Stimulated activated CD8-positive, alpha-beta memory T cell treated with anti-CD3 and anti-CD28 coated beads, Interleukin-7, amount 100 ng/mL, for 24 hours (primary cell): Measurements from ENCODE around the gene CEACAM16.

Experiments used
- DNase-seq: peaks from one replicate; pipeline ENCODE4 v3.0.0-alpha.2; 2020; ENCODE audit warnings: low read depth

The CEACAM16 gene

GRCh38 chr19:44725251-44725650 lies 26.3 kb downstream of the CEACAM16 start:
- DNase-seq = no peak

DNA sequence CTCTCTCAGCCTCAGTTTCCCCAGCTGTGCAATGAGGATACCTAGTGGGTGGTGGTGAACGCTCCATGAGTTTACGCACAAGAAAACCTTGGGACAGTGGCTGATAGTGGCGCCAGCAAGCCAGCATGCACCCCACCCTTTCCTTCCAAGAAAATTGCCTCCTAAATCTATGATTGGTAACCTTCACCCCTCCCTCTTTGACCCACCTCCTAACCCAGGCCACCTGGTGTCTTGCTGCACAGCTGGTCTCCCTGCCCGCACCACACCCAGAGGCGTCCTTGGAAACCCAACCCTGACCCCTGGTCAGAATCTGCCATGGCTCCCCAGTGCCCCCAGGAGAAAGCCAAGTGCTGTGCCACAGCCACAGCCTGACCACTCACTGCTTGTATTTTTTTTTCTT lies 26.7 kb downstream of the CEACAM16 start:
- DNase-seq = no peak

- no peak for DNase-seq
These were observed 27.5 kb downstream of the CEACAM16 start for GRCh38 chr19:44726465-44726864.

DNA sequence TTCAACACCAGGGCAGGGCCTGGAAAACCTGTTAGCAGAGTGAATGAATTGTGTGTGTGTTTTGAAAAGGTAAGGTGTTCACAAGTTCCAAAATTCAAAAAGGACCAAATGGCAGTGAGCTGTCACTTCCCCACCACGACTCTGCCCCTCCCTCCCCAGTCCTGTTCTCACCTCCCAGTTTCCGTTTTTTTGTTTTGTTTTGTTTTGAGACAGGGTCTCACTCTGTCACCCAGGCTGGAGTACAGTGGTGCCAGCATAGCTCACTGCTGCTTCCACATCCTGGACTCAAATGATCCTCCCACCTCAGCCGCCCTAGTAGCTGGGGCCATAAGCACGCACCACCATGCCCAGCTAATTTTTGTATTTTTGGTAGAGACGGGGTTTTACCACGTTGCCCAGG lies 29.2 kb downstream of the CEACAM16 start:
- DNase-seq = no peak

GRCh38 chr19:44729516-44730033 lies 30.6 kb downstream of the CEACAM16 start:
- no peak for DNase-seq

DNA sequence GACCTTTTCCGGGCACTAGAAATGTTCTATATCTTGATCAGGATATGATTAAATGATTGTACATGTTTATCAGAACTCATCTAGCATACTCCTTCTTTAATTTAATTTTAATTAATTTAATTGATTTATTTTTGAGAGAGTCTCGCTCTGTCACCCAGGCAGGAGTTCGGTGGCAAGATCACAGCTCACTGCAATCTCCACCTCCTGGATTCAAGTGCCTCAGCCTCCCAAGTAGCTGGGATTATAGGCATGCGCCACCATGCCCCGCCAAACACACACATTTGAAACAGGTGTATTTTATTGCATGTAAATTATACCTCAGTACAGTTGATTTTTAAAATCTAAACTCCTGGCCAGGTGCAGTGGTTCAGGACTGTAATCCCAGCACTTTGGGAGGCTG lies 32.1 kb downstream of the CEACAM16 start:
- no peak for DNase-seq

DNA sequence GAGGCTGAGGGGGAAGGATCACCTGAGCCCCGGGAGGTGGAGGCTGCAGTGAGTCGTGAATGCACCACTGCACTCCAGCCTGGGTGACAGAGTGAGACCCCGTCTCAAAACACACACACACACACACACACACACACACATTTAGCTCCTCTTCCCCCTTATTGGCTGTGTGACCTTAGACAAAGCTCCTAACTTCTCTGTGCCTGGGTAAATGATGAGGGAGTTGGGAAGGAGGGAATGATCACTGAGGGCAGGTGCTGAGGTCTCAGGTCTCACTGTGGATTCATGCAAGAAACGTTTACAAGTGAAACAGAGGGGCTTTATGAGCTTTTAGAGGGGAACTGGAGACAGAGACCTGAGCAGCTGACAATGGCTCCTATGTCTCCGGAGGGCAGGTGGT lies 32.7 kb downstream of the CEACAM16 start:
- no peak for DNase-seq

DNA sequence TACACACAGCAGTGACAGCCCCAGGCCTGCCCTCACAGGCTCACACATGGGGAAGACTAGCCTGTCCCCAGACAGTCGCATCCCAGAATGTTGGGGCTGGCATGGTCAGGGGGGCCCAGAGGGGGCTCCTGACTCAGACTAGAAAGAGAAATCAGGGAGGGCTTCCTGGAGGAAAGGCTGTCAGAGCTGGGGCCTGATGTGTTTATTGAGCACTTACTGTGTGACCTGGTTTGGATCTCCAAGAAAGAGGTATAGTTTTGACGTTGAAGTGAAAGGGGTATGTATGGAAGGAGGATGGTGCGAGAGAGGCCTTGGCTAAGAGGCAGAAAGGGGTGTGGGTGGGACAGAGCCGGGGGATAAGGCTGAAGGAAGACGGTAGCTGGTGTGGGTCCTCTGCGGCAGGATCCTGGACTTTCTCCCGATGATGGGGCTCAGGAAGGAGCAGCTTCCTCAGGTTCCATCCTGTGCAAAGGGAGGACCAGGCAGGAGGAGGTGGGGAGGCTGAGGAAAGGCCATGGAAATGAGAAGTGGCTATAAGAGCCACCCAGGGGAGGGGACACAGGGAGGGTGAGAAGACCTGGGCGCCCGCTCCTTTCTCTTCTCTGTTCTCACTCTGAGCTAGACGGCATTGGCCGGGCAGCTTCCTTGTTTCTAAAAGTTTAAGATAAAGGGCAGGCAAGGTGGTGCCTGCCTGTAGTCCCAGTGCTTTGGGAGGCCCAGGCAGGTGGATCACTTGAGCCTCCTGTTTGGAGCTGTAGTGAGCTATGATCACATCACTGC lies 33.5 kb downstream of the CEACAM16 start:
- DNase-seq = no peak

- no peak for DNase-seq
These were observed 35.4 kb downstream of the CEACAM16 start for GRCh38 chr19:44734357-44734756.

- no peak for DNase-seq
These were observed 36.1 kb downstream of the CEACAM16 start for GRCh38 chr19:44735011-44735410.

- DNase-seq = no peak
These were observed 38.5 kb downstream of the CEACAM16 start for GRCh38 chr19:44737238-44738071.

GRCh38 chr19:44738136-44738535 lies 39.2 kb downstream of the CEACAM16 start:
- no peak for DNase-seq

DNA sequence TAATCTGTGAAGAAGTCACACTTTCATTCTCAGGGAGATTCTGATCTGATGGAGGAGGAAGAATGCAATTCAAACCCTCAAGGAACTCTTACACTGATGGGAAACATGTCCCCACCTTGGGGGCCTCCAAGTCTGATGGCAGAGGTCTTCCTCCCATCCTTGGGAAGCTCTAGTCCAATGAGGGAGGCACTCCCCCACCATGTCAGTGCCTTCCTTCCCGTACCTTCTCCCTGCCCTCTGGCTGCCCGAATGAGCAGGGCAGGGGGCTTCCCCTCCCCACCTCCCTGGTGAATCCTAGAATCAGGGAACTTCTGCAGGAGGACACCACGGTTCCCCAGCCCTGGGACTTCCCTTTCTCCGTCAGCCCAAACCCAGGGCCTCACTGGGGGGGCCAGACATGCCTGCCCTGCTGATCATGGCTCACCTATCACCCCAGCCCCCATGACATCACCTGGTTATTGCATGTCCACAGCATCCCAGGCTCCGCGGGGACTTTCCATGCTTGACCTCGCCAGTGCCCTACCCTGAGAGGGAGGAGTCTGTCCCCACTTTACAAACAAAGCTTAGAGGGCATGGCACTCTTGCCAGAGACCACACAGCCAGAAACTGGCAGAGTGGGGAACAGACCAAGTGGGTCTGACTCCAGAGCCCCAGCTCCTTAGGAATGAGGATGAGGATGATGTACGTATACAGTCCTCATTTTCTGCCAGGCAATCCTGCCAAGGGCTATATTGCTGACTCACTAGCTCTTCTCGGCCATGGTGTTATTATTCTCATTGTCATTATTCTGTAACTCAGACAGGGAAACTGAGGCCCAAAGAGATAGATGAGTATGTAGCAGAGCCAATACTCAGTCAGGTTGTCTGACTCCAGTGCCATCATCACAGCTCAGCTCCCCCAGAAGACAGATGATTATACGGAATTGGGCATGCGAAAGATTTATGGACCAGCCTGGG lies 39.9 kb downstream of the CEACAM16 start:
- DNase-seq = no peak

DNA sequence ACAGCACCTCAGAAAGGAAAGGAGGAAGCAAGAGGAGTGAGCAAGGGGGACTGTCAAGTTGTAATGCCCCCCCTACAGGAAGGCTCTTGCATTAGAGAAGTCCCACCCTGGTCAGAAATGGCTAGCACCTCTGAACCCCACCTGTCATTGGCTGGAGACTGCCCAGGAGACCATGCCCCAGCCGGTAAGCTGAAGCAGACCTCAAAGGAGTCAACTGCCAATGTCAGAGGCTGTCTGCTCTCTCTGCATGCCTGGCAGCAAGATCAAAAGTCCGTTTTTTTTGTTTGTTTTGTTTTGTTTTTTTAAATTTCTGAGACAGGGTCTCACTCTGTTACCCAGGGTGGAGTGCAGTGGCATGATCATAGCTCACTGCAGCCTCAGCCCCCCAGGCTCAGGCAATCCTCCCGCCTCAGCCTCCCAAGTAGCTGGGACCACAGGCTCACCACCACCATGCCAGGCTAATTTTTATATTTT lies 41.4 kb downstream of the CEACAM16 start:
- DNase-seq = no peak

DNA sequence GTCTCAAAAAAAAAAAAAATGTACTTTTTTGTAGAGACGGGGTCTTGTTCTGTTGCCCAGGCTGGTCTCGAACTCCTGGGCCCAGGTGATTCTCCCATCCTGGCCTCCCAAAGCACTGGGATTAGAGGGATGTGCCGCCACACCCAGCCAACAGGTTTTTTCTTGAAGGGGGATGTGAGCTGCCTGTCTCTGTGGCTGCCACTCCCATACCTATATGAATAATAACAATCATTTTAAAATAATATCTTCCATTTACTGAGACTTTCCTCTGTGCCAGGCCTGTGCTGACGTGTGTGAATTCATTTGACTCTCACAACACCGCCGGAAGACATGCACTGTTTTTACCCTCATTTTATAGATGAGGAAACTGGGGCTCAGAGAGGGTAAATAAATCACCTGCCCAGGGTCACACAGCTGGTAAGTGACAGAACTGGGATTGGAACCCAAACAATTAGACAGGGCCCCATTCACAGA lies 42.3 kb downstream of the CEACAM16 start:
- no peak for DNase-seq

DNA sequence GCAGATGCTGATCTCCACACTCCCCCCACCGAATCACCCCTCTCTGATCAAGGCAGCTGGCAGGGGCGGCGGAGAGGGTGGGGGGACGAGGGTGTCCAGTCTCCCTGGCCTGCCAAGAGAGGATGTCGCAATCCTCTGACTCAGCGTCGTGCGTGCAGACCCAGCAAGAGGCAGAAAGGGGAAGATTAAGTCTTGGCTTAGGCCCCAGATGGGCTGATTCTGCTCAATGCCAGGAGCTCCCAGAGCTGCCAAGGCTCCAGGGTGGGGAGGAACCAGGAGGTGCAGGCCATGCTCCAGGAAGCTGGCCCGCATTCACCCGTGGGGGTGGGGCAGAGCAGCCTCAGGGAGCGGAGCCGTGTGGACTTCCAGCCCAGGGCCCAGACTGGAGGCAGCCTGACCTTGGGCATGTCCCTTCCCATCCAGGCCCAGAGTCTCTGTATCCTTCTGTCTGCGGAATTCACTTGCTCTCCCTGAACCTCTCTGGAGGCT lies 42.9 kb downstream of the CEACAM16 start:
- no peak for DNase-seq

GRCh38 chr19:44742330-44743061 lies 43.5 kb downstream of the CEACAM16 start:
- no peak for DNase-seq

GRCh38 chr19:44744871-44745332 lies 46.0 kb downstream of the CEACAM16 start:
- DNase-seq = no peak

DNA sequence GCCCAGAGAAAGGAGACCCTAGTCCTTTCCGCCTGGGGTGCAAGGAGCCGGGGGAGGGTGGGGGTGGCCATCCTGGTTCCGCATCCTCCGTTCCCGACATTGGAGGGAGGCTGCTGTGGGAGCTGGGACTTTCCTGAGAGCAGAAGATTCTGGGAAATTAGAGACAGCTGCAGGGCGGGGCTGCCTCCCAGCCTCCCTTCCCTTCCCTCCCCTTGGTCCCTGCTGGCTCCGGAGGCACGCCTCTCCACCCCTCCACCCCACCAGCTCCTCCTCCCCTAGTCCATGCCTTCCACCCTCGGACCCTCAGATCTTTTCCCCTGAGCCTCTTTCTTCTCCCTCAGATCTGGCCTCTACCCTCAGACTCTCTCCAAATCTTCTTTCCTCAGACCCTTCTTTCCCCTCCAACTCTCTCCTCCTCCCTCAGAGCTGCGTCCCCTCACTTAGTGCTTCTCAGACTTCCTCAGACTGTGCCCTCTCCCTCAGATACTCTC lies 46.4 kb downstream of the CEACAM16 start:
- no peak for DNase-seq

DNA sequence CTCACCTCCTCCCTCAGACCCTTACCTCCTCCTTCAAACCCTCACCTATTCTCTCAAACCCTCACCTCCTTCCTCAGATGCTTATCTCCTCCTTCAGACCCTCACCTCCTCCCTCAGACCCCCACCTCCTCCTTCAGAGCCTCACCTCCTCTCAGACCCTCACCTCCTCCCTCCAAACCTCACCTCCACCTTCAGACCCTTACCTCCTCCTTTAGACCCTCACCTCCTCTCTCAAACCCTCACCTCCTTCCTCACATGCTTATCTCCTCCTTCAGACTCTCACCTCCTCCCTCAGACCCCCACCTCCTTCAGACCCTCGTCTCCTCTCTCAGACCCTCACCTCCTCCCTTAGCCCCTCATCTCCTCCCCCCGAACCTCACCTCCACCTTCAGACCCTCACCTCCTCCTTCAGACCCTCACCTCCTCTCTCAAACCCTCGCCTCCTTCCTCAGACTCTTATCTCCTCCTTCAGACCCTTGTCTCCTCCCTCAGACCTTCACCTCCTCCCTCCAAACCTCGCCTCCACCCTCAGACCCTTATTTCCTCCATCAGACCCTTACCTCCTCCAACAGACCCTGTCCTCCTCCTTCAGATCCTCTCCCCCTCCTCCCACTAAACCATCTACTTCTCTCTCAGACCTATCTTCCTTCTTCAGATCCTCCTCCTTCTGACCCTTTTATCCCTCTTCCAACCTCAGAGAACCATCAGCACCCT lies 47.1 kb downstream of the CEACAM16 start:
- no peak for DNase-seq
